T-cell (primary cell): ENCODE results near the gene PDPN. TPM values are rescaled to one million over a fixed set of nuclear protein-coding genes. Genes with fewer than 3 reads are reported as not detected.

Experiments
- ATAC-seq, 4 experiments: fragments of 200-7000 bp in 3 of 4; fragments of 150-1000 bp in 1 of 4; cut with Tn5 transposase; replicated peaks in 1 of 4; 1 replicate in 3 of 4; 2 replicates in 1 of 4; pipeline ENCODE4 v1.10.0; 2021; ENCODE audit warnings: moderate library complexity in 3 of 4, mild to moderate bottlenecking in 2 of 4, moderate number of reproducible peaks in 1 of 4
- CTCF ChIA-PET, 2 donors: fragments of 300-600 bp; sonication (Branson Sonifier 250); formaldehyde crosslinking; loops; one replicate each; lab custom pipeline; 2022; ENCODE audit warnings: antibody characterized with exemption in 2 of 2; lab: Charles Lee
- POLR2A ChIA-PET, 2 donors: fragments of 300-600 bp; sonication (Branson Sonifier 250); formaldehyde crosslinking; loops; one replicate each; lab custom pipeline; 2022; ENCODE audit warnings: antibody characterized with exemption in 2 of 2; lab: Charles Lee
- DNase-seq, 35 experiments: peaks; one replicate each; pipeline versions ENCODE4 v3.0.0 to v3.0.0-alpha.2; 2013 to 2023
- H3K27ac ChIP-seq: one replicate; pipeline ENCODE4 v1.5.1; 2013; ENCODE audit warnings: low read length
- H3K27me3 ChIP-seq, 2 experiments: replicated peaks in 1 of 2; 1 replicate in 1 of 2; 2 replicates in 1 of 2; pipeline versions ENCODE4 v1.6.1 to v1.7.0; 2013; ENCODE audit warnings: low read length in 1 of 2, mixed read lengths in 1 of 2; ENCODE audit not compliant: control insufficient read depth in 2 of 2, insufficient read depth in 2 of 2; ENCODE audit errors: extremely low read depth in 1 of 2
- H3K36me3 ChIP-seq, 2 donors: 1 replicate in 1 of 2; 2 replicates in 1 of 2; pipeline versions ENCODE4 v1.6.1 to v1.7.0; 2013; ENCODE audit warnings: low read length in 1 of 2; ENCODE audit not compliant: control insufficient read depth in 2 of 2, insufficient read depth in 1 of 2; ENCODE audit errors: extremely low read depth in 1 of 2
- H3K4me1 ChIP-seq, 2 experiments: 1 replicate in 1 of 2; 2 replicates in 1 of 2; pipeline versions ENCODE4 v1.6.1 to v1.7.0; 2013; ENCODE audit warnings: low read length in 2 of 2, mixed read lengths in 1 of 2; ENCODE audit not compliant: insufficient read depth in 2 of 2, control insufficient read depth in 1 of 2; ENCODE audit errors: extremely low read depth in 1 of 2
- H3K4me3 ChIP-seq, 2 donors: 1 replicate in 1 of 2; 2 replicates in 1 of 2; pipeline versions ENCODE4 v1.5.1 to v1.7.0; 2013; ENCODE audit warnings: mild to moderate bottlenecking in 2 of 2, low read length in 1 of 2, moderate library complexity in 1 of 2; ENCODE audit not compliant: control insufficient read depth in 1 of 2; ENCODE audit errors: extremely low read depth in 1 of 2
- H3K9me3 ChIP-seq: 2 replicates; pipeline ENCODE4 v1.7.0; 2013
- H3K27ac Mint-ChIP-seq, 2 donors: one replicate each; pipeline ENCODE4 v1.8.0; 2020 to 2021; ENCODE audit warnings: mild to moderate bottlenecking in 2 of 2, mixed read lengths in 2 of 2
- H3K27me3 Mint-ChIP-seq, 2 donors: one replicate each; pipeline ENCODE4 v1.8.0; 2021 to 2022; ENCODE audit warnings: mixed read lengths in 2 of 2
- H3K36me3 Mint-ChIP-seq: one replicate; pipeline ENCODE4 v1.8.0; 2021; ENCODE audit warnings: mixed read lengths
- H3K4me1 Mint-ChIP-seq, 3 donors: one replicate each; pipeline ENCODE4 v1.8.0; 2020 to 2022; ENCODE audit warnings: mixed read lengths in 3 of 3, mild to moderate bottlenecking in 1 of 3
- H3K4me3 Mint-ChIP-seq, 3 donors: one replicate each; pipeline ENCODE4 v1.8.0; 2020 to 2022; ENCODE audit warnings: mild to moderate bottlenecking in 3 of 3, mixed read lengths in 3 of 3, moderate library complexity in 3 of 3
- H3K9me3 Mint-ChIP-seq, 3 donors: one replicate each; pipeline ENCODE4 v1.8.0; 2020 to 2022; ENCODE audit warnings: mixed read lengths in 3 of 3
- WGBS: methylation state at CpG from one replicate; pipeline ENCODE4 v1.1.5; 2013; ENCODE audit warnings: missing lambda C conversion rate; ENCODE audit not compliant: insufficient coverage; 5-methylcytosine and 5-hydroxymethylcytosine counted together
- total RNA-seq, 35 experiments: library from RNA in 6 of 35; stranded (reverse) in 6 of 35; fragments of 120-200 nt in 1 of 35; gene quantifications; one replicate each; pipeline versions ENCODE4 v1.2.1 to v1.2.4 and lab custom pipeline; 2013 to 2026

PDPN gene
- total RNA-seq, 5 donors from 2014 or later (not counting 1 experiment from before 2014, with no cell fraction given), result 0.61 TPM; not detected in 4

DNA sequence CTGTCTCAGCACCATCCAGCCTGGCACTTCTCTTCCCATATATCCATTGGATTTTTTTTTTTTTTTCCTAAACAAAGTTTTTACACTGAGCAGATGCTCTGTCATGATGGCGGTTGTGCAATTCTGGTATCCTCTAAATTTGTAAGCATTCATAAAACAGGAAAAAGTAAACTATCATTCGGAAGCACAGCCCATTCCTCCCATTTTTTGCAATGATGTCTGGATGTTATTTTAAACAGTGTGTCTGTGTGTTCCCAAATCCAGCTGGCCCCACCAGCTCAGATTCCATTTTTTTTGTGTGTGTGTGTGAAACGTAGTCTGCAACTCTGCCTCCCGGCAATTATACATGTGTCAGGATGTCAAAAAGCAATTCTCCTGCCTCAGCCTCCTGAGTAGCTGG is 33.5 kb downstream of the PDPN start:
- ATAC-seq, result no peak
- H3K27ac Mint-ChIP-seq, result no peak overlapping the region
- no peaks in the 10 kb centered on the region for H3K36me3 ChIP-seq
- no CpG with 5 or more reads among the region's 4 CpGs for WGBS
- ChIA-PET CTCF (no interaction called here), POLR2A (no interaction called here)
- H3K9me3 Mint-ChIP-seq, result no peaks in the 10 kb centered on the region
- no peaks in the 10 kb centered on the region for H3K4me1 Mint-ChIP-seq
- no peaks in the 10 kb centered on the region for H3K9me3 ChIP-seq
- H3K4me3 ChIP-seq, result no peak overlapping the region
- no peak overlapping the region for H3K27ac ChIP-seq
- H3K4me3 Mint-ChIP-seq, result no peak overlapping the region
- H3K27me3 ChIP-seq, result peaks cover 6 to 16% of the 10 kb centered on the region in 2 experiments
- no peaks in the 10 kb centered on the region for H3K36me3 Mint-ChIP-seq
- DNase-seq, result no peak
- H3K4me1 ChIP-seq, result no peaks in the 10 kb centered on the region
- peaks cover 14 to 17% of the 10 kb centered on the region in 2 donors for H3K27me3 Mint-ChIP-seq

DNA sequence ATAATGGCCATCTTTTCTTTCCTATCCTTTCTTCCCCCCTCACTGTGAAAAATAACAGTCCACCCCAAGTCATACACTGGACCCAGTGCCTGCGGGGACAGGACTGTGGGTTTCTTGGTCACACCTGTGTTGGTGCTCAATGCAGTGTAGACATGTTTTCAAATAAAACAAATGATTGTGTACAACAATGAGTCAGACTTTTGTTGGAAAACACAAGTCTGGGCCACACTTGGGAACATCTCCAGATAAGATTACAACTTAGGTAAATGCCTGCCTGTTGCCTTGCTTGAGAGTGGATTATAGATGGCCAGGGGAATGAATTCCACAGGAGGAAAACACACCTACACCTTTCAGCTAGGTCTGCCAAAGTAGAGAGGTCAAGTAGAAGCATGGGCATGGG is 34.1 kb downstream of the PDPN start:
- no peaks in the 10 kb centered on the region for H3K4me1 Mint-ChIP-seq
- Histone ChIP-seq H3K27me3 (peaks cover 6 to 16% of the 10 kb centered on the region in 2 experiments), H3K4me3 (no peak overlapping the region), H3K9me3 (no peaks in the 10 kb centered on the region), H3K27ac (no peak overlapping the region), H3K4me1 (no peaks in the 10 kb centered on the region), H3K36me3 (no peaks in the 10 kb centered on the region)
- WGBS, result no CpG with 5 or more reads among the region's 1 CpG
- H3K4me3 Mint-ChIP-seq, result no peak overlapping the region
- peaks cover 14 to 17% of the 10 kb centered on the region in 2 donors for H3K27me3 Mint-ChIP-seq
- no peaks in the 10 kb centered on the region for H3K9me3 Mint-ChIP-seq
- H3K36me3 Mint-ChIP-seq, result no peaks in the 10 kb centered on the region
- DNase-seq (no peak), ATAC-seq (no peak)
- no peak overlapping the region for H3K27ac Mint-ChIP-seq
- POLR2A ChIA-PET, result no interaction called here
- CTCF ChIA-PET, result no interaction called here

DNA sequence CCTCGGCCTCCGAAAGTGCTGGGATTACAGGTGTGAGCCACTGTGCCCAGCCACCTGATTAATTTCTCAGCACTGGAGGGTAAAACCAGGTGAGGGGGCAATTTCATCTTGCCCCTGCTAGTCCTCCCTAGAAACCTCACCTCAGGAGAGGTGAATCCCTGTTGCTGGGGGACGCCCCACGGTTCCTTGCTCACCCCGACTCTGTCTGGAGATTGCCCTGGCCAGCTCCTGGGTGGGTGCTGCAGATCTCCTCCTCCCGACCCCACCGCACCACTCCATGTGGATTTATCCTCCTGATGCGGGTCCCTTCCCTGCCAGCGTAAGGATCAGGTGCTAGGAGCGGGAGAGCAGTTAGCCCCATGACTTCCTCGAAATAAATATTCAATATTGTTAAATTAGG is 34.9 kb downstream of the PDPN start:
- Histone ChIP-seq H3K27me3 (peaks cover 6 to 16% of the 10 kb centered on the region in 2 experiments), H3K27ac (no peak overlapping the region), H3K36me3 (no peaks in the 10 kb centered on the region), H3K4me1 (no peaks in the 10 kb centered on the region), H3K4me3 (no peak overlapping the region), H3K9me3 (no peaks in the 10 kb centered on the region)
- ChIA-PET CTCF (no interaction called here), POLR2A (no interaction called here)
- Mint-ChIP-seq H3K27me3 (peaks cover 14 to 17% of the 10 kb centered on the region in 2 donors), H3K4me3 (no peak overlapping the region), H3K4me1 (no peaks in the 10 kb centered on the region), H3K9me3 (no peaks in the 10 kb centered on the region), H3K27ac (no peak overlapping the region), H3K36me3 (no peaks in the 10 kb centered on the region)
- no peak for DNase-seq
- ATAC-seq, result no peak
- 72% methylated on average over 4 of the region's 11 CpGs for WGBS

DNA sequence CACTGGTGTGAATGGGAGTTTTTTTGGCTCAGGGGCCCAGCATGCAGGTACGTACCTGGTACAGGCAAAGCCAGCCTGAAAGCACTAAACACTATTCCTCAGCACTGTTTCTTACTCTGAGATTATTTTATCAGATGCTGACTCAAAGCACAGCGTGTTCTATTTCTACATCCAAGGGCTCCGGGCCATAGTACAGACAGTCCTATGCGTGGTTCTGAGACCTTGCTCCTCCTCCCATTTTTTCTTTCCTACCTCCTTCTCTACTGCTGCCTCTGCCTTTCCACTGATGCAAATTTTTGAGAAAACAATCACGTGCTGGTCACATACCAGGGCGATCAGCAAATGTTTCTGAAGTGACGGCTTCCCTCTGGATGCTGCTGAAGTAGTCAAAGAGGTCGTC is 36.3 kb downstream of the PDPN start:
- Mint-ChIP-seq H3K27ac (no peak overlapping the region), H3K27me3 (peaks cover 17 to 19% of the 10 kb centered on the region in 2 donors), H3K36me3 (no peaks in the 10 kb centered on the region), H3K4me3 (no peak overlapping the region), H3K9me3 (no peaks in the 10 kb centered on the region), H3K4me1 (no peaks in the 10 kb centered on the region)
- no peak for DNase-seq
- Histone ChIP-seq H3K4me1 (no peaks in the 10 kb centered on the region), H3K27ac (no peak overlapping the region), H3K27me3 (peaks cover 6 to 16% of the 10 kb centered on the region in 2 experiments), H3K4me3 (no peak overlapping the region), H3K36me3 (no peaks in the 10 kb centered on the region), H3K9me3 (no peaks in the 10 kb centered on the region)
- ChIA-PET POLR2A (no interaction called here), CTCF (no interaction called here)
- WGBS, result 66% methylated on average over 7 of the region's 8 CpGs
- ATAC-seq, result no peak

DNA sequence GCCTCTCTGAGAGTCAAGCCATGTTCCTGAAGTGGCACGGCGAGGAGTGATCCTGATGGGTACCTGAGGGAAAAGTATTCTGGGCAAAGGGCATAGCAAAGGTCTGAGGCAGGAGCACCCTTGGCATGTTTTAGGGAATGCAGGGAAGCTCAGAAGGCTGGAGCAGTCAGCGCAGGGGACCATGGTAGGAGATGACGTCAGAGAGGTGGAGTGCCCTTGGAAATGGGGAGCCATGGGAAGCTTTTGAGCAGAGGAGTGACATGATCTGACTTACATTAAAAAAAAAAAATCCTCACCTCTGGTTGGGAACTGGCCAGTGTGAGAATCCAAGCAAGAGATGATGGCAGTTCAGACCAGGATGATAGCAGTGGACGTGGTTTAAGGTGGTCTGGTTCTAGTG is 37.2 kb downstream of the PDPN start:
- no peaks in the 10 kb centered on the region for H3K9me3 Mint-ChIP-seq
- no peak overlapping the region for H3K4me3 Mint-ChIP-seq
- Histone ChIP-seq H3K9me3 (no peaks in the 10 kb centered on the region), H3K4me1 (no peaks in the 10 kb centered on the region), H3K4me3 (no peak overlapping the region), H3K36me3 (no peaks in the 10 kb centered on the region), H3K27me3 (peaks cover 4 to 12% of the 10 kb centered on the region in 2 experiments), H3K27ac (no peak overlapping the region)
- 89% methylated on average over 3 of the region's 5 CpGs for WGBS
- ATAC-seq (no peak), DNase-seq (no peak)
- peaks cover 16 to 19% of the 10 kb centered on the region in 2 donors for H3K27me3 Mint-ChIP-seq
- ChIA-PET CTCF (no interaction called here), POLR2A (no interaction called here)
- no peaks in the 10 kb centered on the region for H3K4me1 Mint-ChIP-seq
- H3K27ac Mint-ChIP-seq, result no peak overlapping the region
- no peaks in the 10 kb centered on the region for H3K36me3 Mint-ChIP-seq

DNA sequence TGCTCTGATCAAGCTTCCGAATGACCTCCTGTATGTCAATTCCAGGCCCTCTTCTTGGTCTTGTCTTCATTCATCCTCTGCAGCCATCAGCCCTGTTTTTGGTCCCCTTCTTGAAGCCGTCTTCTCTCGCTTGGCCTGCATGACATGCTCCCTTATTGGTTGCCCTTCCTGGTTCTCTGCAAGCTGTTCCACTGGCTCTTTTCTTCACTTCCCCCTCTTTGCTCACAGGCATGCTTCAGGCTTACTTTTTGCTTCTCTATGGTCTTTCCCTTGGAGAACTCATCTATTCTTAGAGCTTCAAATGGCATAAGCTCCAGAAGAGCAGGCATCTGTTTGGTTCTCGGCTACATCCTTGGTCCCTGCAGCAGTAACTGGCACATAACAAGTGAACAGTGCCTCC is 38.8 kb downstream of the PDPN start:
- WGBS, result 96% methylated on average over 4 of the region's 4 CpGs

More for the DNA sequence above, 38.8 kb downstream of the PDPN start:
- H3K27me3 ChIP-seq, result peaks cover 0 to 8% of the 10 kb centered on the region in 2 experiments
- ATAC-seq, result no peak
- no peaks in the 10 kb centered on the region for H3K4me1 ChIP-seq
- no peaks in the 10 kb centered on the region for H3K36me3 Mint-ChIP-seq
- no peaks in the 10 kb centered on the region for H3K9me3 Mint-ChIP-seq
- peaks cover 12 to 13% of the 10 kb centered on the region in 2 donors for H3K27me3 Mint-ChIP-seq
- H3K27ac ChIP-seq, result no peak overlapping the region
- H3K36me3 ChIP-seq, result no peaks in the 10 kb centered on the region
- DNase-seq, result no peak
- H3K27ac Mint-ChIP-seq, result no peak overlapping the region
- ChIA-PET CTCF (no interaction called here), POLR2A (no interaction called here)
- H3K4me3 Mint-ChIP-seq, result no peak overlapping the region
- no peaks in the 10 kb centered on the region for H3K9me3 ChIP-seq
- no peaks in the 10 kb centered on the region for H3K4me1 Mint-ChIP-seq
- H3K4me3 ChIP-seq, result no peak overlapping the region
